ENCODE results near the gene ABHD10.

DNA sequence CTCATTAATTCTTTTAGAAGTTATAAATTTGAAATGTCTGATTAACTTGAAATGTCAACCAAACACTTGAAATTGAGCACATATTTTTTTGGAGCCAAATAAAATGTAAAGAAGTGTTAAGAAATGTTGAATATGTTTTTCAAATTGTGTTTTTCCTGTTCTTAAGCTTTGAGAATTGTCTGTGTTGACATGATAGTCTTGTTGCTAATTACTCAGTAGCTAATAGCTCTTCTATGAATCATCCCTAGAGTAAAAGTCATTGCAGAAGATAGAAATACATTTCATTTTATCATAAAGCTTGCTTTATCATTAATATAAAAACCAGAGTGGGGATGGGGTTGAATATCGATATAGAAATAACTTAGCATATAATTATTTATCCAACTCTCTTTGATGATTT lies 41.9 kb upstream of the ABHD10 start:
- TF ChIP-seq POLR2AphosphoS5 (IDR thresholded peaks at IDR 0.05; ENCODE audit: low read depth, low read length), result no peak
- no peak for TF ChIP-seq TAF1 (IDR thresholded peaks at IDR 0.05; ENCODE audit: borderline replicate concordance, insufficient read depth, low read length)
- TF ChIP-seq SIN3A (IDR thresholded peaks at IDR 0.05; ENCODE audit: borderline replicate concordance, insufficient read depth, low read length), result no peak
- TF ChIP-seq, protein P1, sequence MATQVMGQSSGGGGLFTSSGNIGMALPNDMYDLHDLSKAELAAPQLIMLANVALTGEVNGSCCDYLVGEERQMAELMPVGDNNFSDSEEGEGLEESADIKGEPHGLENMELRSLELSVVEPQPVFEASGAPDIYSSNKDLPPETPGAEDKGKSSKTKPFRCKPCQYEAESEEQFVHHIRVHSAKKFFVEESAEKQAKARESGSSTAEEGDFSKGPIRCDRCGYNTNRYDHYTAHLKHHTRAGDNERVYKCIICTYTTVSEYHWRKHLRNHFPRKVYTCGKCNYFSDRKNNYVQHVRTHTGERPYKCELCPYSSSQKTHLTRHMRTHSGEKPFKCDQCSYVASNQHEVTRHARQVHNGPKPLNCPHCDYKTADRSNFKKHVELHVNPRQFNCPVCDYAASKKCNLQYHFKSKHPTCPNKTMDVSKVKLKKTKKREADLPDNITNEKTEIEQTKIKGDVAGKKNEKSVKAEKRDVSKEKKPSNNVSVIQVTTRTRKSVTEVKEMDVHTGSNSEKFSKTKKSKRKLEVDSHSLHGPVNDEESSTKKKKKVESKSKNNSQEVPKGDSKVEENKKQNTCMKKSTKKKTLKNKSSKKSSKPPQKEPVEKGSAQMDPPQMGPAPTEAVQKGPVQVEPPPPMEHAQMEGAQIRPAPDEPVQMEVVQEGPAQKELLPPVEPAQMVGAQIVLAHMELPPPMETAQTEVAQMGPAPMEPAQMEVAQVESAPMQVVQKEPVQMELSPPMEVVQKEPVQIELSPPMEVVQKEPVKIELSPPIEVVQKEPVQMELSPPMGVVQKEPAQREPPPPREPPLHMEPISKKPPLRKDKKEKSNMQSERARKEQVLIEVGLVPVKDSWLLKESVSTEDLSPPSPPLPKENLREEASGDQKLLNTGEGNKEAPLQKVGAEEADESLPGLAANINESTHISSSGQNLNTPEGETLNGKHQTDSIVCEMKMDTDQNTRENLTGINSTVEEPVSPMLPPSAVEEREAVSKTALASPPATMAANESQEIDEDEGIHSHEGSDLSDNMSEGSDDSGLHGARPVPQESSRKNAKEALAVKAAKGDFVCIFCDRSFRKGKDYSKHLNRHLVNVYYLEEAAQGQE (IDR thresholded peaks at IDR 0.05; ENCODE audit: insufficient read depth in 1 of 2, low read depth in 2 of 2, low read length in 2 of 2), result no peak
